HepG2 (cell line): ENCODE results near the gene CD81. TPM values are rescaled to one million over a fixed set of nuclear protein-coding genes. Genes with fewer than 3 reads are reported as not detected.
A peak's percentile ranks its signal among the peaks of the same experiment; 100 is the strongest.

Source experiments
- CEBPB ChIP-seq: IDR thresholded peaks from 2 replicates; pipeline ENCODE4 v1.6.1; 2011; ENCODE audit warnings: low read depth, low read length, improper control_type of control experiment, borderline replicate concordance
- FOXC1 ChIP-seq: sonication (generic); formaldehyde crosslinking; IDR thresholded peaks from 2 replicates; pipeline ENCODE4 v1.8.0; 2022; ENCODE audit warnings: mild to moderate bottlenecking, missing genetic modification reagents, borderline replicate concordance
- GATAD1 ChIP-seq: IDR thresholded peaks from 2 replicates; pipeline ENCODE4 v1.6.1; 2016; ENCODE audit warnings: missing genetic modification reagents, missing compliant biosample characterization
- GLI4 ChIP-seq: sonication (generic); formaldehyde crosslinking; IDR thresholded peaks from 2 replicates; pipeline ENCODE4 v1.5.1; 2020; ENCODE audit warnings: missing genetic modification reagents, mild to moderate bottlenecking, moderate library complexity, borderline replicate concordance
- HDAC2 ChIP-seq: sonication (generic); formaldehyde crosslinking; IDR thresholded peaks from 2 replicates; pipeline ENCODE4 v1.4.0; 2020; ENCODE audit warnings: missing genetic modification reagents
- HNRNPH1 ChIP-seq: fragments of 200-400 bp; formaldehyde crosslinking; optimal IDR thresholded peaks from 2 replicates; pipeline ENCODE3; 2017; ENCODE audit warnings: mild to moderate bottlenecking, low read depth, low read length
- PAXIP1 ChIP-seq: sonication (generic); formaldehyde crosslinking; conservative IDR thresholded peaks from 2 replicates; pipeline ENCODE4 v1.4.0; 2020; ENCODE audit warnings: mild to moderate bottlenecking, missing genetic modification reagents, moderate library complexity
- REPIN1 ChIP-seq: sonication (generic); formaldehyde crosslinking; IDR thresholded peaks from 2 replicates; pipeline ENCODE4 v1.8.0; 2022; ENCODE audit warnings: missing genetic modification reagents, low read depth, mild to moderate bottlenecking, borderline replicate concordance
- RXRA ChIP-seq: sonication (generic); formaldehyde crosslinking; IDR thresholded peaks from 2 replicates; pipeline ENCODE4 v1.5.1; 2020; ENCODE audit warnings: missing genetic modification reagents
- SMAD3 ChIP-seq: sonication (generic); formaldehyde crosslinking; IDR thresholded peaks from 2 replicates; pipeline ENCODE4 v1.4.0; 2020; ENCODE audit warnings: missing genetic modification reagents
- SOX6 ChIP-seq, 2 experiments: fragments of 450-650 bp in 1 of 2; sonication (generic) in 1 of 2; formaldehyde crosslinking in 1 of 2; IDR thresholded peaks; 2 replicates each; pipeline versions ENCODE4 v1.4.0 to v1.6.1; 2017 to 2020; ENCODE audit warnings: antibody characterized with exemption in 1 of 2, mild to moderate bottlenecking in 1 of 2, missing genetic modification reagents in 1 of 2
- SP2 ChIP-seq: sonication (generic); formaldehyde crosslinking; IDR thresholded peaks from 2 replicates; pipeline ENCODE4 v1.5.1; 2020; ENCODE audit warnings: mild to moderate bottlenecking, missing genetic modification reagents
- SPEN ChIP-seq: sonication (generic); formaldehyde crosslinking; IDR thresholded peaks from 2 replicates; pipeline ENCODE4 v1.5.1; 2020; ENCODE audit warnings: low read depth, mild to moderate bottlenecking, missing genetic modification reagents
- STAG1 ChIP-seq: sonication (generic); formaldehyde crosslinking; IDR thresholded peaks from 2 replicates; pipeline ENCODE4 v1.4.0; 2020; ENCODE audit warnings: missing genetic modification reagents
- TRIM24 ChIP-seq: sonication (generic); formaldehyde crosslinking; IDR thresholded peaks from 2 replicates; pipeline ENCODE4 v1.8.0; 2022; ENCODE audit warnings: mild to moderate bottlenecking, missing genetic modification reagents
- ZBTB3 ChIP-seq: sonication (generic); formaldehyde crosslinking; IDR thresholded peaks from 2 replicates; pipeline ENCODE4 v1.4.0; 2020; ENCODE audit warnings: low read depth, mild to moderate bottlenecking, moderate library complexity, missing genetic modification reagents, borderline replicate concordance
- ZNF205 ChIP-seq: IDR thresholded peaks from 2 replicates; pipeline ENCODE4 v1.6.1; 2018; ENCODE audit warnings: missing biosample characterization, missing genetic modification reagents
- ZNF451 ChIP-seq: sonication (generic); formaldehyde crosslinking; IDR thresholded peaks from 2 replicates; pipeline ENCODE4 v1.5.0; 2020; ENCODE audit warnings: mild to moderate bottlenecking, missing genetic modification reagents
- ZNF800 ChIP-seq: sonication (generic); formaldehyde crosslinking; IDR thresholded peaks from 2 replicates; pipeline ENCODE4 v1.4.0; 2020; ENCODE audit warnings: missing genetic modification reagents
- polyA plus RNA-seq, 8 experiments: library from polyadenylated mRNA; depleted of rRNA in 3 of 8; stranded (reverse) in 7 of 8; unstranded in 1 of 8; fragments of >200 nt; fragmentation: Illumina TruSeq in 4 of 8; extraction: Trizol in 4 of 8; gene quantifications; 2 replicates each; pipeline versions ENCODE4 v1.2.1 to v1.2.3, GENCODE V29; 2011 to 2016; ENCODE audit warnings: low read depth in 4 of 8, missing spikeins in 1 of 8, mixed read lengths in 1 of 8; ENCODE audit not compliant: insufficient read depth in 1 of 8
- total RNA-seq, 5 experiments: library from RNA; depleted of rRNA; stranded (reverse); fragments of >200 nt; fragmentation: Illumina TruSeq; extraction: Trizol; gene quantifications; 2 replicates each; pipeline ENCODE4 v1.2.3, GENCODE V29; 2016; ENCODE audit warnings: low read depth in 1 of 5
- TF ChIP-seq, protein P1 (sequence below): sonication (generic); formaldehyde crosslinking; IDR thresholded peaks from 2 replicates; pipeline ENCODE4 v1.8.1; 2022; ENCODE audit warnings: mild to moderate bottlenecking, missing genetic modification reagents
- TF ChIP-seq, protein P2 (sequence below): sonication (generic); formaldehyde crosslinking; IDR thresholded peaks from 2 replicates; pipeline ENCODE4 v1.8.0; 2022; ENCODE audit warnings: low read depth, missing genetic modification reagents

Gene CD81
- total and polyA plus RNA-seq, 2 of the 13 experiments (the other 11 are each of a cell fraction or from before 2014, with no cell fraction given): not detected

- TF ChIP-seq ZBTB3 (CRISPR knock-in tag) (0 out of 2 replicates have a peak, but pooled peaks have one; percentile 7), REPIN1 (CRISPR knock-in tag) (peak; percentile 91), PAXIP1 (peak; percentile 60), STAG1 (CRISPR knock-in tag) (peak; percentile 97), SPEN (CRISPR knock-in tag) (peak; percentile 99), SMAD3 (CRISPR knock-in tag) (peak; percentile 60; the same call in 1 of the 2 replicates), ZNF800 (CRISPR knock-in tag) (0 out of 2 replicates have a peak, but pooled peaks have one; percentile 43), ZNF451 (CRISPR knock-in tag) (peak; percentile 66; the same call in 1 of the 2 replicates), HNRNPH1 (no peak), HDAC2 (CRISPR knock-in tag) (peak; percentile 87), SOX6 (IDR thresholded peaks at IDR 0.05) (no peak), SOX6 (CRISPR knock-in tag; IDR thresholded peaks at IDR 0.05) (peak; percentile 81), TRIM24 (no peak), SP2 (peak; percentile 83), FOXC1 (CRISPR knock-in tag) (peak; percentile 86; the same call in 1 of the 2 replicates), CEBPB (peak; percentile 68; the same call in 1 of the 2 replicates), GLI4 (CRISPR knock-in tag) (peak; percentile 56; the same call in 1 of the 2 replicates), ZNF205 (CRISPR knock-in tag) (peak; percentile 57; the same call in 1 of the 2 replicates), RXRA (CRISPR knock-in tag) (peak; percentile 77), GATAD1 (CRISPR knock-in tag) (peak; percentile 96)
- TF ChIP-seq, protein P1, sequence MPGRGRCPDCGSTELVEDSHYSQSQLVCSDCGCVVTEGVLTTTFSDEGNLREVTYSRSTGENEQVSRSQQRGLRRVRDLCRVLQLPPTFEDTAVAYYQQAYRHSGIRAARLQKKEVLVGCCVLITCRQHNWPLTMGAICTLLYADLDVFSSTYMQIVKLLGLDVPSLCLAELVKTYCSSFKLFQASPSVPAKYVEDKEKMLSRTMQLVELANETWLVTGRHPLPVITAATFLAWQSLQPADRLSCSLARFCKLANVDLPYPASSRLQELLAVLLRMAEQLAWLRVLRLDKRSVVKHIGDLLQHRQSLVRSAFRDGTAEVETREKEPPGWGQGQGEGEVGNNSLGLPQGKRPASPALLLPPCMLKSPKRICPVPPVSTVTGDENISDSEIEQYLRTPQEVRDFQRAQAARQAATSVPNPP: 0 out of 2 replicates have a peak, but pooled peaks have one; percentile 30
- TF ChIP-seq, protein P2, sequence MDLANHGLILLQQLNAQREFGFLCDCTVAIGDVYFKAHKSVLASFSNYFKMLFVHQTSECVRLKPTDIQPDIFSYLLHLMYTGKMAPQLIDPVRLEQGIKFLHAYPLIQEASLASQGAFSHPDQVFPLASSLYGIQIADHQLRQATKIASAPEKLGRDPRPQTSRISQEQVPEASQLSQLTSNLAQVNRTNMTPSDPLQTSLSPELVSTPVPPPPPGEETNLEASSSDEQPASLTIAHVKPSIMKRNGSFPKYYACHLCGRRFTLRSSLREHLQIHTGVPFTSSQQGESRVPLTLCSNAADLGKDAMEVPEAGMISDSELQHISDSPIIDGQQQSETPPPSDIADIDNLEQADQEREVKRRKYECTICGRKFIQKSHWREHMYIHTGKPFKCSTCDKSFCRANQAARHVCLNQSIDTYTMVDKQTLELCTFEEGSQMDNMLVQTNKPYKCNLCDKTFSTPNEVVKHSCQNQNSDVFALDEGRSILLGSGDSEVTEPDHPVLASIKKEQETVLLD (CRISPR knock-in tag): peak; percentile 89
These were observed 23.1 kb downstream of the CD81 start, which contains the start of gene TSSC4 (continued) for GRCh38 chr11:2400069-2400761.
